ENCODE data around the gene OR8B8. TPM values are rescaled to one million over a fixed set of nuclear protein-coding genes. Genes with fewer than 3 reads are reported as not detected.
"Not testable (repeated sequence)": the region's sequence is repeated elsewhere in the genome, so short reads cannot be mapped to it uniquely, and the experiment has no call there.

OR8B8 gene
- total RNA-seq, result not detected in 2 replicates

- intact Hi-C loops (cut with micrococcal nuclease), result no loop called here
Measured at GRCh38 chr11:124445646-124446150, at the start of gene OR8B8. Gene OR8B8, minus strand, starts transcription at chr11:124445696. Its CDS starts 4,611 bp downstream, at chr11:124441085.

- intact Hi-C loops (cut with micrococcal nuclease), result no loop called here
Measured at GRCh38 chr11:124493016-124493655, 47.6 kb upstream of the OR8B8 start.

- intact Hi-C loops (cut with micrococcal nuclease), result no loop called here
Measured at GRCh38 chr11:124483422-124483821, 37.9 kb upstream of the OR8B8 start.

GRCh38 chr11:124482362-124483147, 37.1 kb upstream of the OR8B8 start:
- intact Hi-C loops (cut with micrococcal nuclease), result no loop called here

GRCh38 chr11:124481365-124482323, 36.1 kb upstream of the OR8B8 start:
- intact Hi-C loops (cut with micrococcal nuclease), result no loop called here

GRCh38 chr11:124479561-124479960, 34.1 kb upstream of the OR8B8 start:
- intact Hi-C loops (cut with micrococcal nuclease), result no loop called here

GRCh38 chr11:124475265-124475664, 29.8 kb upstream of the OR8B8 start:
- intact Hi-C loops (cut with micrococcal nuclease), result no loop called here

GRCh38 chr11:124474779-124475178, 29.3 kb upstream of the OR8B8 start:
- intact Hi-C loops (cut with micrococcal nuclease), result no loop called here

GRCh38 chr11:124474079-124474478, 28.6 kb upstream of the OR8B8 start:
- intact Hi-C loops (cut with micrococcal nuclease), result no loop called here

- intact Hi-C loops (cut with micrococcal nuclease), result no loop called here
Measured at GRCh38 chr11:124473476-124473875, 28.0 kb upstream of the OR8B8 start.

- intact Hi-C loops (cut with micrococcal nuclease), result no loop called here
Measured at GRCh38 chr11:124470561-124471227, 25.2 kb upstream of the OR8B8 start.

GRCh38 chr11:124467381-124467927, 22.0 kb upstream of the OR8B8 start:
- intact Hi-C loops (cut with micrococcal nuclease), result no loop called here

- intact Hi-C loops (cut with micrococcal nuclease), result no loop called here
Measured at GRCh38 chr11:124465368-124465767, 19.9 kb upstream of the OR8B8 start.

- intact Hi-C loops (cut with micrococcal nuclease), result no loop called here
Measured at GRCh38 chr11:124463990-124464389, 18.5 kb upstream of the OR8B8 start.

- intact Hi-C loops (cut with micrococcal nuclease), result no loop called here
Measured at GRCh38 chr11:124463324-124463723, 17.8 kb upstream of the OR8B8 start.

- intact Hi-C loops (cut with micrococcal nuclease), result no loop called here
Measured at GRCh38 chr11:124460459-124460858, 15.0 kb upstream of the OR8B8 start.

GRCh38 chr11:124459379-124459778, 13.9 kb upstream of the OR8B8 start:
- intact Hi-C loops (cut with micrococcal nuclease), result not testable (repeated sequence)

- intact Hi-C loops (cut with micrococcal nuclease), result no loop called here
Measured at GRCh38 chr11:124454552-124454951, 9.1 kb upstream of the OR8B8 start.

- intact Hi-C loops (cut with micrococcal nuclease), result no loop called here
Measured at GRCh38 chr11:124446916-124447315, 1.4 kb upstream of the OR8B8 start.

- intact Hi-C loops (cut with micrococcal nuclease), result no loop called here
Measured at GRCh38 chr11:124442847-124443246, 2.6 kb downstream of the OR8B8 start.

GRCh38 chr11:124442442-124442841, 3.1 kb downstream of the OR8B8 start:
- intact Hi-C loops (cut with micrococcal nuclease), result no loop called here

All from T-helper 2 cell treated with Interferon-gamma antibody and Interleukin-4, amounts not matched to agents 100 ng/mL and 5 ng/mL, for 36 hours (primary cell).